Dendritic cell treated with granulocyte-macrophage colony-stimulating factor and Interleukin-4, amounts not matched to agents 40 ng/mL and 50 ng/mL, for 4 days (primary cell): ENCODE results near the gene JKAMP.

ENCODE experiments used
- H3K27ac Mint-ChIP-seq: one replicate; pipeline ENCODE4 v1.8.0; 2022; ENCODE audit warnings: mild to moderate bottlenecking, mixed read lengths
- H3K27me3 Mint-ChIP-seq: one replicate; pipeline ENCODE4 v1.8.0; 2022; ENCODE audit warnings: mild to moderate bottlenecking, mixed read lengths
- H3K36me3 Mint-ChIP-seq: one replicate; pipeline ENCODE4 v1.8.0; 2022; ENCODE audit warnings: low read depth, mixed read lengths
- H3K4me1 Mint-ChIP-seq: one replicate; pipeline ENCODE4 v1.8.0; 2022; ENCODE audit warnings: low read depth, mixed read lengths
- H3K4me3 Mint-ChIP-seq: one replicate; pipeline ENCODE4 v1.8.0; 2022; ENCODE audit warnings: mild to moderate bottlenecking, moderate library complexity, mixed read lengths
- H3K9me3 Mint-ChIP-seq: one replicate; pipeline ENCODE4 v1.8.0; 2022; ENCODE audit warnings: mixed read lengths
- intact Hi-C: fragments of 100-400 bp; cut with micrococcal nuclease; formaldehyde crosslinking; loops from one replicate; pipeline ENCODE4 v1.15.0; 2022

Gene JKAMP

DNA sequence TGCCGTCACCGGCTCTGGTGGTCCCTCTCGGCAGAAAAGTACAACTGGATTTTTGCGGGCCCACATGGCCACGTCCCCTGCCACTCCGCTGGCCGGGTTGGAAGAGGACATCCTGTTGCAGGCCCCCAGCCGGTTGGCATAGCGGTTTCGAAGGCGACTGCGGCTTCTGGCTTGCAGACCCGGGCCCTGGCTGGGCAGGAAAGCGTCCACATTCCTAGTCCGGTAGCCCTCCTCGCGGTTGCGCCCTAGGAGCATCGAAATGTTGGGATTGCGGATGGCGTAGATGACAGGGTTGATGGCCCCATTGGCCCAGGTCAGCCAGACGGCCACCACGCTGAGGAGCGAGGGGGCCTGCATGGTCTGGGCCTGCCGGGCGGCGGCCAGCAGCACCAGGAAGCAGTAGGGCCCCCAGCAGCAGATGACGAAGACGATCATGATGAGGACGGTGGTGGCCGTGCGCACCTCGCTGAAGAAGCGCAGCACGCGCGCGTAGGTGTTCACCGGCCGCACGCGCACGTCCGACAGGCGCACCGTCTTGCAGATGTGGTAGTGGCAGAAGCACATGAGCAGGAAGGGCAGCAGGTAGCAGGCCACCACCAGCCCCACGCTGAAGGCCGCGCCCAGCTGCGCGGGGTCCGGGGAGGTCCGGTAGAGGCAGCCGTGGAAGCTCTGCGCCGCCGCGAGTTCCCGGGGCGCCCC, 20.4 kb upstream of the JKAMP start:
- H3K4me3 Mint-ChIP-seq: peak overlapping the region; percentile 79
- no peaks in the 10 kb centered on the region for H3K9me3 Mint-ChIP-seq
- peaks cover 18% of the 10 kb centered on the region for H3K36me3 Mint-ChIP-seq
- intact Hi-C loops: no loop called here
- peaks cover 26% of the 10 kb centered on the region for H3K27me3 Mint-ChIP-seq
- no peak overlapping the region for H3K27ac Mint-ChIP-seq
- H3K4me1 Mint-ChIP-seq: peaks cover 10% of the 10 kb centered on the region

DNA sequence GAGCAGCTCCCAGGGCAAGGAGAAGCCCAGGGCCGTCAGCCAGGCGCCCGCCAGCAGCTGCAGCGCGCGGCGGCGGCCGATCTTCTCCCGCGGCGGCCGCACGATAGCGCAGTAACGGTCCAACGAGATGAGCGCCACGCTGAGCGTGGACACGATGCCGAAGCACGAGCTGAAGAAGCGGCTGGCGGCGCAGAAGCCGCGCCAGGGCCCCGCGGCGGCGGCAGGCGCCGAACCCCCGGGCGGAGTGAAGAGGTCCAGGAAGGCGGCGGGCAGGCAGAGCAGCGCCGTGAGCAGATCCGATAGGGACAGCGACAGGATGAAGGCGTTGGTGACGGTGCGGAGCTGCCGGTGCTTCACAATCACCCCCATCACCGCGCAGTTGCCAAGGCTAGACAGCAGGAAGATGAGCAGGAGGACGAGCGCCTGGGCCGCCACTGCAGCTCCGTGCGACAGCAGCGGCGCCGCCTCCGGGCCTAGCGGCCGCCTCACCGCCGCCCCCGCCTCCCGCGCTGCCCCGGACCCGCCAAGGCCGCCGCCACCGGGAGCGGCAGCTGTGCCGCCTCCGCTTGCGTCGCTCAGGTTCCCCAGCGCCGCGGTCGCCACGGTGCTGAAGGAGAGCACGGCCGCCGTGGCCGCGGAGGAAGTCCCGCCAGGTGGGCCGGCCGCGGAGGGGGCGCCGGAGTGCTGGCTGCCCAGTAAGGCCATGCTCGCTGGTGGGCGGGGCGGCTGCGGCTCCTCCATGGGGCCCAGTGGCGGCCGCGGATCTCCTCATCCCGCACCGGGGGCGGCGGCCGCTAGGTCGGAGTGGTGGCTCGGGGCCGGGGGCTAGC, 19.6 kb upstream of the JKAMP start:
- Mint-ChIP-seq H3K27me3 (peaks cover 26% of the 10 kb centered on the region), H3K4me3 (peak overlapping the region; percentile 79), H3K9me3 (no peaks in the 10 kb centered on the region), H3K27ac (no peak overlapping the region), H3K4me1 (peaks cover 10% of the 10 kb centered on the region), H3K36me3 (peaks cover 18% of the 10 kb centered on the region)
- intact Hi-C loops: no loop called here

DNA sequence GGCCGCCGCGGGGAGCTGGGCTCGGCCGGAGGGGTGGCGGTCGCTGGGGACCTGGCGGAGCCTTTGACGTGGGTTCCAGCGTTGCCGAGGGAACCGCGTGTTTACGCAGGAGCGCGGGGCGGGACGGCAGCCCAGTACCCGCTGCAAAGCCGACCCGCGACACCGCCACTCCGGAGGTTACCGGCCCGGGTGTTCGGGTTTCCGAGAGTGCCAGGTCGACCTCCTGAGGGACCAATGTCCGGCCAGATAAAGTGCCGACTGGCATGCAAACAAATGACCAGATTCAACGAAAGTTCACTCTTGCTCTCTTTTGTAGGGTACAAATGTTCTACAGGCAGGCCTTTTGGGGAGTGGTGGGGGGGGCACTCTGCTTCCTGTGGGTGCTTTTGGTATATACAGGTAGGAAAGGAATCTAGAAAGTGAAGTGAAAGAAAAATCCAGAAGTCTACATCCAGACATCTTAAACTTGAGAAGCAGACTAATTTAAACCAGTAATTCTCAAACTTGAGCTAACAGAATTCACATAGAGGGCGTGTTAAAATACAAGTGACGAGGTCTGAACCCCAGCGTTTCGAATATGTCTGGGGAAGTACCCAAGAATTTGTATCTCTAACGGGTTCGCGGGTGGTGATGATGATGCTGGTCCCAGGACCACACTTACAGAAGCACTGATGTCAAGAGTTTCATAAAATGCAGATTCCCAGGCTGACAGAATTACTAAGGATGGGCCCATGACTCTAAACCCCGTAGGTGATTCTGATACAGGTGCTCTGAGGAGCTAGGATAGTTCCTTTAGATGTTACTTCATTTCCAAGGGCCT, 18.8 kb upstream of the JKAMP start, which contains the start of gene GPR135:
Gene GPR135 (minus strand): TSS at position 65 of the 820 bp plus-strand sequence. CDS start 154 bp downstream, outside the sequence.
- Mint-ChIP-seq H3K27ac (no peak within 1 kb of the TSS), H3K27me3 (peaks cover 26% of the 10 kb centered on the region), H3K9me3 (no peaks in the 10 kb centered on the region), H3K4me3 (peak within 1 kb of the TSS; percentile 79), H3K4me1 (peaks cover 10% of the 10 kb centered on the region), H3K36me3 (peaks cover 18% of the 10 kb centered on the region)
- intact Hi-C loops: no loop called here

DNA sequence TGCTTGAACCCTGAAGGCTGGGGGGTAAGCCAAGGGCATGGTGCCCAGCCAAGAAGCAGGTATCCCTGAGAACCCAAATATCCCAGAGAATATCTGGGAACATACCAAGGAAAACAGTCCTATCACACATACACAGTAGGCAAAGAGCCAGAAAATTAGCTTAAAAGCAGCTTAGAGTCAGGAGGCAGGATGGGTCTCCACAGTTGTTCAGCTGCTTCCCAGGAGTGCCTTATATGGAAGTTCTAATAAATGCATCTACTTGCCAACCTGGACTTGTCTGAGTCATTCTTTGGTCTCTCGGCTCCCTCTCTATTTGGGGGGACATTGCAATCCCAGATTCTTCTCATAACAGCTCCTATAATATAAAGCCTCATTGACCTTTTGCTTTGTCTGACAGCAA, 10.1 kb upstream of the JKAMP start:
- intact Hi-C loops: no loop called here
- no peaks in the 10 kb centered on the region for H3K27me3 Mint-ChIP-seq

DNA sequence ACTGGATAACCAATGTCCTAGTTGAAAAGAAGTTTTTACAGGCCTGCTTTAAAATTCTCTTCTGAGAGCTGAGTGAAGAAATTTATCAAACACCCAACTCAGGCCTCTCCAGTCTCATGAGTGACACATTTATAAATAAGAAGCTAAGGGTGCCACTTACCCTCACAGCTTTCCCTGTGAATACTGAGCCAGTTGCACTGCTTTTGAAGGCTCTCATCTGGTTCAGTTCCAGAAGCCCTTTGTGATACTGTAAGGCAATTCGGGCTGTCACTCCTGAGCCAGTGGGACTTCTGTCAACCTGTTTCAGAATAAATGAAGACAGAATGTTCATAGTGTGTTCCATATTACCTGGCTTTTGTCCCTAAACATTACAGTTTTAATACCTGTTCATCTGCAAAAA, 8.6 kb upstream of the JKAMP start:
- H3K27ac Mint-ChIP-seq: no peak overlapping the region
- no peak overlapping the region for H3K4me3 Mint-ChIP-seq
- H3K36me3 Mint-ChIP-seq: peaks cover 54% of the 10 kb centered on the region
- intact Hi-C loops: no loop called here
- no peaks in the 10 kb centered on the region for H3K27me3 Mint-ChIP-seq
- H3K4me1 Mint-ChIP-seq: peaks cover 16% of the 10 kb centered on the region
- H3K9me3 Mint-ChIP-seq: no peaks in the 10 kb centered on the region

More for the DNA sequence above, 10.1 kb upstream of the JKAMP start:
- Mint-ChIP-seq H3K36me3 (peaks cover 48% of the 10 kb centered on the region), H3K4me1 (peaks cover 7% of the 10 kb centered on the region), H3K4me3 (no peak overlapping the region), H3K27ac (no peak overlapping the region), H3K9me3 (no peaks in the 10 kb centered on the region)

DNA sequence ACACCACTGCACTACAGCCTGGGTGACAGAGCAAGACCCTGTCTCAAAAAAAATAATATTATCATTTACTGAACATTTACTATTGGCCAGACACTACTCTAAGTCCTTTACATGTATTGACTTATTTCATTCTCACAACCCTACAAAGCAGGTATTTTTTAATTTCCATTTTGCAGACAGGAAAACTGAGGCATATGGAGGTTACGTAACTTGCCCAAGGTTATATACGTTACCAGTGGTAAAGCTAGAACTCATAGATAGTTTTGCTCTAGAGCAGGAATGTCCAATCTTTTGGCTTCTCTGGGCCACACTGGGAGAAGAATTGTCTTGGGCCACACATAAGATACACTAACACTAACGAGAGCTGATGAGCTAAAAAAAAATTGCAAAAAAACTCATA, 5.8 kb upstream of the JKAMP start:
- no peak overlapping the region for H3K27ac Mint-ChIP-seq
- H3K4me1 Mint-ChIP-seq: peaks cover 34% of the 10 kb centered on the region
- no peaks in the 10 kb centered on the region for H3K27me3 Mint-ChIP-seq
- H3K9me3 Mint-ChIP-seq: no peaks in the 10 kb centered on the region
- peaks cover 44% of the 10 kb centered on the region for H3K36me3 Mint-ChIP-seq
- no peak overlapping the region for H3K4me3 Mint-ChIP-seq
- intact Hi-C loops: no loop called here

DNA sequence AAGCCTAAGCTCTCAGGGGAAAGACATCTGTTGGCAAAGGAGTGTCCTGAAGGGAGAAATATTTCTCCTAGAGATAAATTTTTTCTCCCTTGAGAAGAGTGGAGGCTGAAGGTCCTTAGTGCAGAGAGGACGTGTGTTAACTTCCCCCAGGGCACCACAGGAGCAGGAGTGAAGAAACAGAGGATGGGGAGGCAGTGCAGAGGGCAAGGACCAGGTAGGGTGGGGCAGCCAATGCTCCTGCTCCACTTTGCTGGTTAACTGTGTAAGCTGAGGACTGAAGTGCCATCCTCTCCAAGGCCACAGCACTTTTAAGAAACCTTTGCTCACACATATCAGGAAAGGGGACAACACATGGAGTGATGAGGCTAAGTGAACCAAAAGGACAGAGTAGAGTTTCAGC, 4.2 kb upstream of the JKAMP start:
- H3K27me3 Mint-ChIP-seq: no peaks in the 10 kb centered on the region
- peaks cover 43% of the 10 kb centered on the region for H3K36me3 Mint-ChIP-seq
- no peak overlapping the region for H3K4me3 Mint-ChIP-seq
- H3K4me1 Mint-ChIP-seq: peaks cover 40% of the 10 kb centered on the region
- no peaks in the 10 kb centered on the region for H3K9me3 Mint-ChIP-seq
- H3K27ac Mint-ChIP-seq: peak overlapping the region; percentile 10
- intact Hi-C loops: loop anchor here (5.0 kb wide), 2 partner anchors 102 to 1053 kb away; partner anchors contain the start of genes KIAA0586 and TIMM9

DNA sequence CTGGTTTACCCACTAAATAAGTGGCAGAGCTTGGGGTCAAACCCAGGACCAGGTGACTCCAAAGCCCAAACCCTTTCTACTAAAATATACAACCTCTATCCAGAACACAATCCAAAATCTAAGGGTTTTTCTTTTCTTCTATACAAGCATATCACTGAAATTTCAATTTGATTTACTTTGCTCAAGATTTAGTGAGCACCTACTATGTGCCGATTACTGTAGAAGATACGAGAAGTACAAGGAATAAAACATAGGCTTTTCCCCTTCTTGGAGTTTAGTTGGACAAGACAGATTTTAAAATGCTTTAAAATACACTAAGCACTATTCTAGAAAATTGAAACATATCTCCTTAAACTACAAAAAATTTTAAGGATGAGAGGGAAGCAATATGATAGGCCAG, 2.9 kb upstream of the JKAMP start:
- Mint-ChIP-seq H3K4me1 (peaks cover 49% of the 10 kb centered on the region), H3K9me3 (no peaks in the 10 kb centered on the region), H3K36me3 (peaks cover 40% of the 10 kb centered on the region), H3K4me3 (no peak overlapping the region), H3K27ac (no peak overlapping the region), H3K27me3 (no peaks in the 10 kb centered on the region)
- intact Hi-C loops: loop anchor here (5.0 kb wide), 2 partner anchors 101 to 1054 kb away; partner anchors contain the start of genes KIAA0586 and TIMM9

DNA sequence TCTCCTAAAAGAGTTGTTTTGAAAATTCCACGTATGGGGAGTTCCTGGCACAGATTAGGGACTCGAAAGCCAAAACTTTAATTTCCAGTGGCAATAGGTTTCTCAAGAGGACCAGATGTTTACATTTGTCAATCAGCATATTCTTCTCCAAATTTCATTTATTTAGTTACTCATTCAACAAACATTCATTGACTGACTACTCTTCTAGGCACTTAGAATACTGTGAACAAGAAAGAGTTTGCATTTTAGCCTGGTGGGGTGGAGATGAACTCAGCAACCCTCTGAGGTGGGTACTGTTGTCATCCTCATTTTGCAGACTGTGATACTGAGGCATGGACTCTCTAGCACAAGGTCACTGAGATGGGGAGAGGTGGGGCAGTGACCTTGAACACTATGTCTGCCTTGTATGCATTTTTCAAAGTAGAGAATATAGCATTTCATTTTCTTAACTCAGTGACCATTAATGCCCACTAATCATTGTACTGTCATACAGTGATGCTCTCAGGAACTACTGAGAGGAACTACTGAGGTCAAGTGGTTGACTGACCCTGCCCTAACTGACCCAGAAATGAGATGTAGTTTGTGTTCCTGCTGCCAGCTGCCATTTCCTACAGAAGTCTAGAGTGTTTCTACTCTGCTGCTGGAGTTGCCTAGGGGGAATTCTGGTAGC, 2.3 kb upstream of the JKAMP start:
- Mint-ChIP-seq H3K27ac (peak overlapping the region; percentile 93), H3K4me3 (peak overlapping the region; percentile 20), H3K27me3 (no peaks in the 10 kb centered on the region), H3K4me1 (peaks cover 47% of the 10 kb centered on the region), H3K36me3 (peaks cover 38% of the 10 kb centered on the region), H3K9me3 (no peaks in the 10 kb centered on the region)
- intact Hi-C loops: loop anchor here (1.0 to 5.0 kb wide), 3 partner anchors 100 to 1055 kb away; partner anchors contain the start of genes KIAA0586 and TIMM9

DNA sequence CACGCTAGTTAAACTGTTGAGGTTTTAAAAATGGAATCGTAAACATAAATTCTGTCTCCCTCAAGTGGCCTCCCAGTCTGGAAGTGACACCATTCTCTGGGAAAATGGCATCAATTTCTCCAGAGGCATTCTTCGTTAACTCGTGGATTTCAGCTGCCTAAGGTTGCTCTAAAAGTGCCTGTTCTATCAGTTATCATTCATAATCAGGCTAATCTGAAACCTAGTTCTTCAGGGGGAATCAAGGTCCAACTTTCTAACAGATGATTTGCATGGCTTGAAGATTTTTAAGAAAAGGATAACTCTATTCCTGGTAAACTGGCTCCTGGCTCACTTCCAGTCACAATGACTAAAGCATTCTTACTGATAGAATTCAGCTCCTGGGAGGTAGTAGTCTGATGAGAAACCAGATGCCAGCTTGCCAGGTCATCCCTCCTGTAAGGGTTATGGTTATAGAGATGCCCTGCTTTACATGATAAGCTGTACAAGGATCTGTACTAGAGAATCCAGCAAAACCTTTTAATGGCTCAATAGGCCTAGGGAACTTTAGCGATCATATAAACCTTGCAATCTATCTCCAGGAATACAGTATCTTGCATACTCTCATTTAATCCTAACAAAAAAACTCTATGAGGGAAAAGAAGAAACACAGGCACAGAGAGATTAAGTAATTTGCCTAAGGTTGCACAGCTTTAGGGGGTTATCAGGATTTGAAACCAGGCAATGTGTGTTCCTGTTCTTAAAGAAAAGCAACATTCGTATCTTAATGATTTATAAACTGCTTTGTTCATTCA, 1.6 kb upstream of the JKAMP start:
- Mint-ChIP-seq H3K27ac (peak overlapping the region; percentile 93), H3K4me1 (peaks cover 42% of the 10 kb centered on the region), H3K4me3 (peak overlapping the region; percentile 85), H3K27me3 (no peaks in the 10 kb centered on the region), H3K9me3 (no peaks in the 10 kb centered on the region), H3K36me3 (peaks cover 36% of the 10 kb centered on the region)
- intact Hi-C loops: loop anchor here (1.0 to 5.0 kb wide), 3 partner anchors 100 to 1055 kb away; partner anchors contain the start of genes KIAA0586 and TIMM9

DNA sequence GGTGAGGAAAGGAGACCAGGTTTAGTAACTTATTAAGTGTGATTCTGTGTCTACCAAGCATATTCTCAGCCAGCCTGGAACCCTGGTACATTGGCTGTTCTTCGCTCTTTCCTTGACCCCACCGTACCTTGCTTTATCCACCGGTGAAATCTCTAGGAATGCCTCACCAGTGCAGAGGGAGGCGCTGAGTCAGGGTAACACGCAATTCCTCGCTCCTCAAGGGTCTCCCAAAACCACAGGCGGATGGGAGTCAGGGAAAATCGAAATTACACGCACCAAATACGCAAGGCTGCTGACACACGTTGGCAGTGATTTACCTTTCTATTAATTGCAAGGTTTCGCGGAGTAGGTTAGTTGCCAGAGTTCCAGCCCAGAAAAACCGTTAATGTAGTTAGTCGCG, 954 bp upstream of the JKAMP start:
- intact Hi-C loops: loop anchor here (5.0 kb wide), 2 partner anchors 99 to 1056 kb away; partner anchors contain the start of genes KIAA0586 and TIMM9

DNA sequence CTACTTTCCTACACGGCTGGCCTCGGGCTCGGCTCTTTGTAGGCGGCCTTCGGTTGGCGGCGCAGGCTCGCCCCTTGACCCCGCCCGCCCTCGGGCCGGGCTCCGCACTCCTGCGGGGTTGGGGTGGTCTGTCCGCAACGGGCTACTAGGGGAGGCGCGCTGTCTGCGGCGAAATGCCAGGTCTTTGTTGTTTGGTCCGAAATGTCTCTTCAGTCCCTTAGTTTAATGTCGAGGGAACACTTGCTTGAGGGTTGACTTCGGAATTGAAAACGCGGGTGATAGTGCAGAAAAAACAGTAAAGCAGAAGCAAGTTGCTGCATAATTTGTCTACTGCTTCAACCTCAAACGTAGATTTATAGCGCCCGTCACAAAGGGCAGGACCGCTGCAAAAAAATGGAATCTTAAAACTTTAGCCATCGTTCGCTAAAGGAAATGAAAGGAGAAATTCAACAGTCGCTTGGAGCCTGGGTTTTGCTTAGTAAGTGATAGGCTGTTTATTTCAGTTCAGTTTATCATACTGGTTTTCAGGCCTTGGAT, 390 bp downstream of the JKAMP start:
- Mint-ChIP-seq H3K27ac (peak overlapping the region; percentile 93), H3K36me3 (peaks cover 46% of the 10 kb centered on the region), H3K9me3 (no peaks in the 10 kb centered on the region), H3K27me3 (no peaks in the 10 kb centered on the region), H3K4me1 (peaks cover 59% of the 10 kb centered on the region), H3K4me3 (peak overlapping the region; percentile 85)
- intact Hi-C loops: loop anchor here (5.0 kb wide), 2 partner anchors 98 to 1057 kb away; partner anchors contain the start of genes KIAA0586 and TIMM9

More for the DNA sequence above, 954 bp upstream of the JKAMP start:
- Mint-ChIP-seq H3K4me3 (peak overlapping the region; percentile 85), H3K27ac (peak overlapping the region; percentile 93), H3K4me1 (peaks cover 45% of the 10 kb centered on the region), H3K27me3 (no peaks in the 10 kb centered on the region), H3K36me3 (peaks cover 42% of the 10 kb centered on the region), H3K9me3 (no peaks in the 10 kb centered on the region)
